MM.1S (cell line): Measurements from ENCODE around the gene MRI1.

ENCODE experiments used
- EZH2 ChIP-seq: fragments of 300-600 bp; sonication (generic); optimal IDR thresholded peaks from 2 replicates; pipeline ENCODE3; 2017; ENCODE audit warnings: low read depth, mild to moderate bottlenecking, antibody characterized with exemption, low read length, mixed read lengths
- EZH2phosphoT487 ChIP-seq: fragments of 300-600 bp; sonication (generic); IDR thresholded peaks from 2 replicates; pipeline ENCODE4 v1.6.1; 2018; ENCODE audit warnings: antibody characterized with exemption, low read length
- TF ChIP-seq, protein P1 (sequence below): fragments of 300-600 bp; sonication (generic); IDR thresholded peaks from 2 replicates; pipeline ENCODE4 v1.5.1; 2016; ENCODE audit warnings: antibody characterized with exemption, low read length, mixed read lengths

DNA sequence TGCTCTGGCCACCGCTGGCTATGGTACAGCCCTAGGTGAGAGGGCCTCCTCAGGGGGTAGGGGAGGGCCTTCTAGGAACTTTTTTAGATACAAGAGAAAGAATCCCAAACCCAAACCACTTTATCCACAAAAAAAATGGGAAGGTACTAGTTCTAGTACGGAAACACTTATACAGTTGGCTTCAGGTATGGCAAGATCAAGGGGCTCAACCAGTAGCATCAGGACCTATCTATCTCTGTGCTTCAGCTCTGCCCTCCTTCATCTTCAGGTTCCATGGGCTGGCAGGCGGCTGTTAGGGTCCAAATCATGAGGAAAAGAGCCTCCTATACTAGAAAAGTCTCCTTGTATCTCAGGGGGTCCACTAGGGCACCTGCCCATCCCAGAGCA lies 1.8 kb downstream of the MRI1 start:
- TF ChIP-seq, protein P1, sequence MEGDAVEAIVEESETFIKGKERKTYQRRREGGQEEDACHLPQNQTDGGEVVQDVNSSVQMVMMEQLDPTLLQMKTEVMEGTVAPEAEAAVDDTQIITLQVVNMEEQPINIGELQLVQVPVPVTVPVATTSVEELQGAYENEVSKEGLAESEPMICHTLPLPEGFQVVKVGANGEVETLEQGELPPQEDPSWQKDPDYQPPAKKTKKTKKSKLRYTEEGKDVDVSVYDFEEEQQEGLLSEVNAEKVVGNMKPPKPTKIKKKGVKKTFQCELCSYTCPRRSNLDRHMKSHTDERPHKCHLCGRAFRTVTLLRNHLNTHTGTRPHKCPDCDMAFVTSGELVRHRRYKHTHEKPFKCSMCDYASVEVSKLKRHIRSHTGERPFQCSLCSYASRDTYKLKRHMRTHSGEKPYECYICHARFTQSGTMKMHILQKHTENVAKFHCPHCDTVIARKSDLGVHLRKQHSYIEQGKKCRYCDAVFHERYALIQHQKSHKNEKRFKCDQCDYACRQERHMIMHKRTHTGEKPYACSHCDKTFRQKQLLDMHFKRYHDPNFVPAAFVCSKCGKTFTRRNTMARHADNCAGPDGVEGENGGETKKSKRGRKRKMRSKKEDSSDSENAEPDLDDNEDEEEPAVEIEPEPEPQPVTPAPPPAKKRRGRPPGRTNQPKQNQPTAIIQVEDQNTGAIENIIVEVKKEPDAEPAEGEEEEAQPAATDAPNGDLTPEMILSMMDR = no peak
- TF ChIP-seq EZH2 (no peak), EZH2phosphoT487 (no peak)
